HG03139 (cell line): ENCODE data around the gene P4HB.

ENCODE experiments used
- ATAC-seq: cut with Tn5 transposase; IDR thresholded peaks from one replicate; pipeline ENCODE4 v1.9.1; 2021; ENCODE audit not compliant: unreplicated experiment

Gene P4HB

DNA sequence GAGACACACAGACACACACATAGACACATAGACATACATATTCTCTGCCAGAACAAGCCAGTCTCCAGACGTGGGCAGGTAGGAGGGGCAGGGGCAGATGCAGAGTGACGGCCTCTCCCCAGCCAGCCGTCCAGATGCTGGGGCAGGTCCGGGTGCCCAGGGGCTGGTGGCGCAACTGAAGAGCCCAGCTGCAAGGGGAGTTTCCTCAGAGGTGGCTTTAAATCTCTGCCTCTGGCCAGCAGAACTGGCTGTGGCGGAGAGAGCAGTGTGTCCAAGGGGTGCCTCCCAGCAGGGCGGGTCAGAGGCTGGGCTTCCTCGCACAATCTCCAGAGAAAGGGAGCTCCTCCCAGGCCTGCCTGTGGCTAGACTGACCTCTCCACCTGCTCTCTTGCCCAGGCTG lies 65.8 kb downstream of the P4HB start:
- no peak for ATAC-seq

DNA sequence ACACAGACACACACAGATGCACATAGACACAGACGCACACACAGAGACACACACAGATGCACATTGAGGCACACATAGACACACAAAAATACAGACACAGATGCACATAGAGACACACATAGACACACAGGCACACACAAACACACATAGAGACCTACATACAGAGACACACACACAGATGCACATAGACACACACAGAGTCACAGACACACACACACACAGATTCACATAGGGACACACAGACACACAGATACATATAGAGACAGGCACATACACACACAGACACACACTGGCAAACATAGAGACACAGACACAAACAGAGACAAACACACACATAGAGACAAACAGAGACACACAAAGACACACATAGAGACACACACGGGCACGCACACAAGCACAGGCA lies 66.3 kb downstream of the P4HB start:
- no peak for ATAC-seq
